ENCODE results near the gene GNAO1. TPM values are rescaled to one million over a fixed set of nuclear protein-coding genes. Genes with fewer than 3 reads are reported as not detected.

Gene GNAO1
- polyA plus RNA-seq, 1 of the 3 experiments (the other 2 are of a cell fraction): 0.30 TPM

DNA sequence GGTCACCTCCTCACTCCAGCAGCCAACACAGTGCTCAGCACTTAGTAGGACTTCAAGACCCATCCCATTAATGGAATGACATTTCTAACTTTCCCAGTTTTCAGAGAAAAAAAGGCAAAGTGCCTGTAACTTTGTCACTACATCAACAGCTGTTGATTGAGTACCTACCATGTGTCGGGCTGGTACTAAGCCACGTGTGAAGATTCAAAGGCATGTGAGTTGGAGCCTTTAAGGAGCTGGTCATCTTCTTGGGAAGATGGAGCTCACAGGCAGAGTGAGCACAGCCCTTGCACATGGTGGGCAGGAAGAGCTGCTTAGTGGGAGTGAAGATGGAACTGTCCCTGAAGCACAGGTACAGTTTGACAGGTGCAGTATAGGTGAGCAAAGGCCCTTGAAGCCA, 88.6 kb downstream of the GNAO1 start:
- no peak overlapping the region for H2AFZ ChIP-seq (ENCODE audit: low read depth)
- CTCF ChIA-PET: interaction anchor here (0.8 to 4.3 kb wide), 11 partner anchors 8 to 815 kb away, joined by 3 to 21 read pairs (median 5); partner anchors contain the start of gene GNAO1
- no peaks in the 10 kb centered on the region for H3F3A ChIP-seq (replicated peaks; ENCODE audit: insufficient read depth)
- no peaks in the 10 kb centered on the region for H4K20me1 ChIP-seq (ENCODE audit: insufficient read depth)
- H3K4me3 ChIP-seq (ENCODE audit: low read depth in 2 of 2, low read length in 1 of 2): no peak overlapping the region
- no peaks in the 10 kb centered on the region for H3K36me3 ChIP-seq (replicated peaks in 1 of 2; ENCODE audit: control insufficient read depth in 1 of 2, insufficient read depth in 2 of 2, low read length in 1 of 2)
- H3K27me3 ChIP-seq (ENCODE audit: insufficient read depth): no peaks in the 10 kb centered on the region
- H3K9me3 ChIP-seq: no peaks in the 10 kb centered on the region
- WGBS (ENCODE audit: low lambda C conversion rate): 79% methylated on average over 2 of the region's 2 CpGs
- POLR2A ChIA-PET: no interaction called here
- H3K4me1 ChIP-seq (ENCODE audit: control insufficient read depth in 1 of 2, insufficient read depth in 2 of 2, low read depth in 1 of 2, low read length in 1 of 2): peaks cover 0 to 27% of the 10 kb centered on the region in 2 experiments; a peak in 1 of 4 replicates
- H3K9me2 ChIP-seq: no peaks in the 10 kb centered on the region
- H3K79me2 ChIP-seq (ENCODE audit: insufficient read depth): no peaks in the 10 kb centered on the region
- H3K4me2 ChIP-seq: no peak overlapping the region
- TF ChIP-seq CTCF (IDR thresholded peaks at IDR 0.05) (no peak), REST (IDR thresholded peaks at IDR 0.05; ENCODE audit: low read depth, low read length) (no peak), TEAD4 (IDR thresholded peaks at IDR 0.05; ENCODE audit: borderline replicate concordance, insufficient read depth) (no peak), ELF1 (IDR thresholded peaks at IDR 0.05) (no peak), MAX (IDR thresholded peaks at IDR 0.05; ENCODE audit: low read depth) (no peak), SMC3 (IDR thresholded peaks at IDR 0.05; ENCODE audit: low read depth, low read length) (no peak), IRF3 (IDR thresholded peaks at IDR 0.05; ENCODE audit: low read depth, low read length) (no peak)
- no peak overlapping the region for H3K27ac ChIP-seq (ENCODE audit: low read depth in 2 of 2, low read length in 1 of 2)
- no peak for DNase-seq
- no peak overlapping the region for H3K9ac ChIP-seq

DNA sequence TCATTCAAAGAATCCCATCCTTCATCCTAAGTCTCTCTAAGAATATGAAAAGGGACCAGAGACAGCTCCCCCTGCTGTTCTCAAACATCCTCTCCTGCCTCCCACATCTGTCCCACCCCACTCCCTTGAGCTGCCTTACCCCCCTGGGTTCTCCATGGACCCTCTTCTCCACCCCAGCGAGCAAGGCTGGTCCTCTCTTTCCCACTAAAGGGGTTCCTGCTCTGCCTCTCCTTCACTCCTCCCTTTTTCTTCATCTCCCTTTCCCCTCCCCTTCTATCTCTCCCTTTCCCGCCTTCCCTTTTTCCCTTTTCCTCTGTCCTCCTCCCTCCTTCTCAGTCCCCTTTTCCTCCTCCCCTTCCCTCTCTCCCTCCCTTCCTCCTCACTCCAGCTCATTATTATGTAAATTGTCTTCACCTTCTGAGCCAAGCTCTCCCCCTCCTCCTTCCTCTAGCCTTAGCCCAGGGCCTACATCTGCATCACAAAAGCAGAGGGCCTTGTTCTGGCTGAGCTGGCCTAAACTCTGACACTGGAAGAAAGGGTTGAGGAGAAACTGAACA, 90.0 kb downstream of the GNAO1 start:
- Histone ChIP-seq H3K9me2 (no peaks in the 10 kb centered on the region), H3K4me1 (ENCODE audit: control insufficient read depth in 1 of 2, insufficient read depth in 2 of 2, low read depth in 1 of 2, low read length in 1 of 2) (peaks cover 0 to 27% of the 10 kb centered on the region in 2 experiments; a peak in 1 of 4 replicates), H3K79me2 (ENCODE audit: insufficient read depth) (no peaks in the 10 kb centered on the region), H3K4me2 (no peak overlapping the region), H3K9me3 (no peaks in the 10 kb centered on the region), H3K27ac (ENCODE audit: low read depth in 2 of 2, low read length in 1 of 2) (no peak overlapping the region), H3K4me3 (ENCODE audit: low read depth in 2 of 2, low read length in 1 of 2) (no peak overlapping the region), H3K27me3 (ENCODE audit: insufficient read depth) (no peaks in the 10 kb centered on the region), H3F3A (replicated peaks; ENCODE audit: insufficient read depth) (no peaks in the 10 kb centered on the region), H2AFZ (ENCODE audit: low read depth) (no peak overlapping the region), H3K36me3 (replicated peaks in 1 of 2; ENCODE audit: control insufficient read depth in 1 of 2, insufficient read depth in 2 of 2, low read length in 1 of 2) (no peaks in the 10 kb centered on the region), H4K20me1 (ENCODE audit: insufficient read depth) (no peaks in the 10 kb centered on the region), H3K9ac (no peak overlapping the region)
- ChIA-PET POLR2A (no interaction called here), CTCF (interaction anchor here (0.7 to 4.3 kb wide), 20 partner anchors 8 to 817 kb away, joined by 3 to 21 read pairs (median 4); partner anchors contain the start of gene GNAO1)
- peak; percentile 58 for DNase-seq
- TF ChIP-seq RAD21 (IDR thresholded peaks at IDR 0.05; ENCODE audit: low read length): peak; percentile 50
- no peak for TF ChIP-seq NRF1 (IDR thresholded peaks at IDR 0.05; ENCODE audit: low read depth, low read length)
- peak; percentile 26; the same call in 1 of the 2 replicates for TF ChIP-seq SMC3 (IDR thresholded peaks at IDR 0.05; ENCODE audit: low read depth, low read length)
- TF ChIP-seq CTCF (IDR thresholded peaks at IDR 0.05): peak; percentile 34; the same call in 1 of the 2 replicates
- 50% methylated on average over 2 of the region's 2 CpGs for WGBS (ENCODE audit: low lambda C conversion rate)
